ENCODE data around the gene NR6A1.

- no peak for TF ChIP-seq TAF1 (IDR thresholded peaks at IDR 0.05; ENCODE audit: borderline replicate concordance, low read depth, low read length)
- no peak for TF ChIP-seq POLR2AphosphoS5 (IDR thresholded peaks at IDR 0.05; ENCODE audit: low read depth, low read length)
- TF ChIP-seq POLR2A (IDR thresholded peaks at IDR 0.05; ENCODE audit: low read depth, low read length) = no peak
Measured at GRCh38 chr9:124709292-124709690, 61.8 kb downstream of the NR6A1 start.

All from GM12892 (cell line).